GM19238 (cell line): Measurements from ENCODE around the gene LMAN2L.

ENCODE experiments used
- DNase-seq: peaks from one replicate; pipeline ENCODE4 v3.0.0; 2011; ENCODE audit warnings: low spot score; ENCODE audit not compliant: insufficient read length

LMAN2L gene

DNA sequence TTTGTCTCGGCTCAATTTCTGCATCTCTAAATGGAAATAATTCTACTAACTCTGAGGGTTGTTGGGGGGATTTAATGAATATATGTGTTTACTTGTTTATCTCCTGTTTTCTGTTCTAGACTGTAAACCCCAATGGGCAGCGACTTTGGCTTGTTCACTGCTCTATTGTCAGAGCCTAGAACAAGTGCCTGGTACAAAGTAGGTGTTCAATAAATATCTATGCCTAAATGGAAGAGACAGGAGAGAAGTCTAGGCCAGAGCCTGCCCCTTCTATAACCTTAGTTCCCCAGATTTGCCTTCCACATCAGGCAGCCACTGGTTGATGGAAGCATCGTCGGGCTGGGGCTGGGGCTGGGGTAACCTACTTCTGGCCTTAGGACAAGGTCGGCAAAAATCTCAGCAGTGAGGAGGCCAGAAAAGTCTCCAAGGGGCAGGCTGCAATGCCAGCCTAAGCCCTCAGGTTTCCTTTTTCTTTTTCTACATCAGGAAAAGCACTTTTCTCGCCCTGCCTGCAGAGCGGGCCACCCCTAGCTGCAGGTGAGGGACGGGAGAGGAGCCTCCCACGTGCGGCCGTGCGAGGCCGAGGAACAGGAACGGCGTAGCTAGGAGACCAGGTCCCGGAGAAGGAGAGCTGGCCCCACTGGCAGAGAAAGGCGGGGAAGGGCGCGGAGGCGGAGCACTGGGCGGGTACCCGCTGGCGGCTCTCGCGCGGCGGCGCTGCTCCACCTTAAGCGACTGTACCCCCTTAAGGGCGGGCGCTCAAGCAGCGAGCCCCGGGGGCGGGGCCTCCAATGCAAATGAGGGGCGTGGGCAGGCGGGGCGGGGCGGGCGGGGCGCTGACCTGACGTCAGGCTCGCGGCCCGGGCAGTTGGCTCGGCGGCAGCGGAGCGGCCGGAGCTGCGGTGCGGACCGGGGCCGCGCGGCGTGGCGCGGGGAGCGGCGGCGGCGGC lies 20.4 kb upstream of the LMAN2L start, which contains the start of gene CNNM4:
Gene CNNM4 (plus strand): TSS at position 867 of the 950 bp plus-strand sequence. CDS start 98 bp downstream, outside the sequence.
- peak; percentile 90 for DNase-seq

DNA sequence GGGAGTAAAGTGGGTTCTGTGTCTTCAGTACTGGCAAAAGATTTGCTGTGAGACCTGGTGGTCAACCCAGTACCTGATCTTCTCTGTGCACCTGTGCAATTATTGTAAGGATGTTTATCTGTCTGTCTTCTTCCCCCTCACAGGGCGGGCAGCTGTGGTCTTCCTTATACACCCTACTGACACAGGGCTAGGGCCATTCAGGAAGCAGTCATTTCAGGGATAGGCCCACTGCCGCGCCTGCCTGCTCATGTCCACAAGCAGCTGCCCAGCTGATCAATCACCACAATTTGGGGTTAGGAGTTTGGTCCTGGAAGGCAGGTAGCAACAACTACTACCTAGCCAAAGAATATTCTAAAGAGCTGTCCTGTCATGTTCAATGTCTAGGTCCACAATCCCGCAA lies 19.7 kb upstream of the LMAN2L start:
- no peak for DNase-seq

DNA sequence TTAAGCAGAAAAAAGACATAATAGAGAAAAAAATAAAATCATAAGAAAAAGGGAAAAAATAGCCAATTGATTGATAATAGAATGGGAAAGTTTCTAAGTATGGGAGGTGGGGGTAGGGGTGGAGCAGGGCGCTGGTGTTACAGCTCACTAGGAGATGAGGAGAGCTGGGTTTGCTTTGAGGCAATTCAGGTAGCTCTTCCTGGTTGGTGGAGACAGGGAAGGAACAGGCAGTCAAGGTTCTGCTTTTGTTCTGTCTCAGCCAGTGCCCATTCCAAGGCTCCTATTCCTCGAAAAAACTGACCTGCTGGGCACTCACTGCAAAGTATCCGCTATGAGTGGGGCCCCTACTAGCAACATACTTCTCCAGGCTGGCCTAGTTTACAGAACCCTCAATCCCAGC lies 19.1 kb upstream of the LMAN2L start:
- no peak for DNase-seq

DNA sequence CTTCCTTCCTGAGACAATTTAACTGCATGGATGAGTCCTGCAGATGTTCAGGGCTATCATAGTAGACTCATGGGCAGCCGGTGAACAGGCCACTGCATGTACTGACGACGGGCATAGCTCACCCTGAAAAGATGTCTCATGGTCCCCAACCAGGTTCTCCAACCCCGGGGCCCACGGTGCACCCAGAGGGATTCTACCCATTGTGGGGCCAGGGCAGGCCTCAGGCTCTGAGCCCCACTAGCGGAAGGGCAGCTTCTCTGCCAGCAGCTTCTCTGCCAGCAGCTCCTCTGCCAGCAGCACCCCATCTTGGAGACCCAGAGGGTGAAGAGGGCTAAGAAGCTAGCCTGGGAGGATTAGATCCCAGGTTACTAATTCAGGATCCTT lies 17.6 kb upstream of the LMAN2L start:
- DNase-seq, result no peak

DNA sequence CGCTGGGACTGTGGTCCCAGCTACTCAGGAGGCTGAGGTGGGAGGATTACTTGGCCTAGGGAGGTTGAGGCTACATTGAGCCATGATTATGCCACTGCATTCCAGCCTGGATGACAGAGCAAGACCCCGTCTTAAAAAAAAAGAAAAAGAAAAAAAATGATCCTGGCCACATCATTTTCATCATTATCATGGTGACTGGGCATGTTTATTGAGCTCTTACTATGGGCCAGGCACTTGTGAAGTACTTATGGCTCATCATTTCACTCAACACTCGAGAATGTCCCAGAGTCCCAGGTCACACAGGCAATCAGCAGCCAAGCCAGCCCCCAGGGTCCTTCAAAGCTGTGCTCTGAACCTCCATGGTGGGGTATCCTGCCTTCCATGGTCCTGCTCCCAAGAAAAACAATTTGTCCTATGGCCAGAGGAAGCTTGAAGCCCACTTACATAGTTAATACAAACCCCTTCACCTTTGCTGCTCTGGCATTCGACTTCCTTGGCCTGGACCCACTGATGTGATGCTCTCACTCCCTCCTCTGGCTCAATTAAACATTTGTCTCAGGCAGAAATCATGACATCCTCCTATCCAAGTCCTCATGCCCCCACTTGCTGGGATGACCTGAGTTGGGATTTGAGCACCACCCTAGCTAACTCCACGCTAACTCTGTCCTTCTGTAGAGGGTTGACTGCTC lies 17.1 kb upstream of the LMAN2L start:
- DNase-seq, result no peak

DNA sequence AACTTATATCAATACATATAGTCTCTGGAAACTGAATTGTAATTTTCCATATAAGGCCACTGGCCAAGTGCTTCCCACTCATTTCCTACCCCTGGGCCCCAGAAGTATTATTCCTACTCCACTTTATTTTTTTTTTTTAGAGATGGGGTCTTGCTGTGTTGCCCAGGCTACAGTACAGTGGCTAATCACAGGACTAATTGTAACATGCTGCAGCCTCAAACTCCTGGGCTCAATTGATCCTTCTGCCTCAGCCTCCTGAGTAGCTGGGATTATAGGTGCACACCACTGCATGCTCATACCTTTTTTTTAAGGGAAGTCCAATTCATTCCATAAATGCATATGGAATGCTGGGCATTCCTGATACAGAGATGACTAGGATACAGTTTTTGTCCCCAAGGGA lies 14.5 kb upstream of the LMAN2L start:
- DNase-seq, result no peak

DNA sequence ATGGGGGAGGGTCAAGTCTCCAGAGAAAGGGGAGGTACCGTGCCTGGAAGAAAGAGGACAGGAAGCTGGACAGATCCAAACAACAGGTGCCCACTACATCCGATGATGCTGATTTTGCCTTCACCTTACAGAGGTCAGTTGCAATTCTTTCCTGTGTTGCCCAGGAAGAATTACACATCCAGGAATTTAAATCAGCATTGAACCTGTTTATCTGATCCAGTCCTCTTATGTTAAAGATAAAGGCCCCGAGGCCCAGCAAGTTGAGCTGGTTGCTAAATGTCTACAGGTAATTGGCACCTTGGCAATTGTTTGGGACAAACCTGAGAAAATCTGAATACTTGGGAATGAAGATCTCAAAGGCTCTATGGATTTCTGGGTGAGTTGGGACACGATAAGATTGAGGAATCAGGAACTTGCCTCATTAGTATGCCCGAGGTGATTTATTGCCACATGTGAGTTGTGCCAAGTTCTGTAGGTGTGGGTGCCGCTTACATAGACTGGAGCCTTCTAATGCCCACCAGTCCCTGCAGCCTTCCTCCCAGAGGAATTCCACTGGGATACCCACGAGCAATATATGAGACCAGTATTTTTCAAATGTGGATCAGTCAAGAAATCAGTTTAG lies 13.9 kb upstream of the LMAN2L start:
- no peak for DNase-seq

DNA sequence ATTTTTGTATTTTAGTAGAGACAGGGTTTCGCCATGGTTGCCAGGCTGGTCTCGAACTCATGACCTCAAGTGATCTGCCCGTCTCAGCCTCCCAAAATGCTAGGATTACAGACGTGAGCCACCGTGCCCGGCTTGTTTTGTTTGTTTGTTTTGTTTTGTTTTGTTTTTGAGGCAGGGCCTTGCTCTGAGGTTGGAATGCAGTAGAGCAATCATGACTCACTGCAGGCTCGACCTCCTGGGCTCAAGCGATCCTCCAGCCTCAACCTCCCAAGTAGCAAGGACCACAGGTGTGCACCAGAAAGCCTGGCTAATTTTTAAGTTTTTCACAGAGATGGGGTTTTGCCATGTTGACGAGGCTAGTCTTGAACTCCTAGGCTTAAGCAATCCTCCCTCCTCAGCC lies 11.9 kb upstream of the LMAN2L start:
- no peak for DNase-seq

DNA sequence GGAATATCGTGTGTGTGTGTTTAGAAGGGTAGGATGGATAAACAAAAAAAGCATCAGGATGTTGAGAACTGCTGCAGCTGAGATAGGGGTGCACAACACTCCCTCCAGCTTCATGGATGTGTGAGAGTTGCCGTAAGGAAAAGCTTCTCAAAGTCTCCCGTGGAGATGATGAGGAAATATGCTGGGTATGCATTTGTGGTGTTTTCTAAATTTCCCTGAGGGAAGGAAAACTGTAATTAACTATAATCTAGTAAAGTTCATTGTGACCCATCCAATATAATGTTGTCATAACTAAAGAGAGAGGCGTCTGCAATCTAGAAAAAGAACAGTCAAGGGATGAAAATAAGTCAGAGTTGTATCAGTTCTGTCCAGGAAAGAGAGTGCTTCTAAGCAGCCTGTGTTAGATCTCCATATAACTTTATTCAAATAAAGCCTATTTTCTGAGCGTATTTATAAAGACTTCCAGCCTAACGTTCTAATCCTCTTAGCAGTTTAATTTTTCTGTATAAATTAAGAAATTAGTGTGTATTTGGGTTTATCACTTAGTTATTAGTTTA lies 7.3 kb upstream of the LMAN2L start:
- no peak for DNase-seq

DNA sequence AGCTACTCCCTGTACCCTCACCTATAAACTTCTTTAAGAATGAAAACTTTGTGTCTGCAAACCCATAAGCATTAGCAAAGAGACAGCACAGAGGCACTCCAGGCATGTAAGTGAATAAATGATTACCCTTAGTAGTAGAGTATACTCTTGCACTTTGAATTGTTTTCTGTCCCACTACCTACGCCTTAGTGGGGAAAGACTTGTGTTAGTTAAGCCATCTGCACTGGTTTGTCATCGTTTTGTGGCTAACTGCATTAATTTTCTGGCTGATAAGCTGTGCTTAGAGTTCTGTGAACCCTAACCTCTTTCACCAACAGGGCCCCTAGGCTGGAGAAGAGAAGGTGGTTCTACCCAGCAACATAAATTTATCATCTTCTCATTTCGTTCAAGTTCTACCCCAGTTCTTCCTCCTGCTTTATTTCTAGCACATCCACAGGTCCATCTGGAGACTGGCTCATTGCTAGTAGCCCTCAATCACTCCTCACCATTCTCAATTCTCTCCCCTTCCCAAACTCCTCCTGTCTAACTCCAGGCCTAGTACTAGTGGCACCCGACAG lies 710 bp downstream of the LMAN2L start:
- DNase-seq, result no peak

DNA sequence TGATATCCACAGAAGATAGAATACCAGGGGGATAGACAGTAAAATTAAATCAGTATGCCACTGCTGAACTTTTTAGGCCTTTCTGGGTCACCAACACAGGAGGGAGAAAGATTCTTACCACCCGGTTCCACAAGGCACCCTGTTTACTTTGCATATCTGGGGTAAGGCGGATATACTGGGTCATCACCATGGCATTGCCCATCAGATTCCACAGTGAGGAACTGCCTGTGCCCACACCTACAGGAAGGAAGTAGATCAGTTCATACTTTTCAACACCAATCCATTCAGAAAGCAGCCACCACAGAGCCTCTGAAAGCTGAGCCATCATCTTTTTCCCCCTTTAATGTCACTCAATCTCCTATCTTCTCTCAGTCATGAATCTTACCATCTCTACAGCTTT lies 2.0 kb downstream of the LMAN2L start:
- no peak for DNase-seq

DNA sequence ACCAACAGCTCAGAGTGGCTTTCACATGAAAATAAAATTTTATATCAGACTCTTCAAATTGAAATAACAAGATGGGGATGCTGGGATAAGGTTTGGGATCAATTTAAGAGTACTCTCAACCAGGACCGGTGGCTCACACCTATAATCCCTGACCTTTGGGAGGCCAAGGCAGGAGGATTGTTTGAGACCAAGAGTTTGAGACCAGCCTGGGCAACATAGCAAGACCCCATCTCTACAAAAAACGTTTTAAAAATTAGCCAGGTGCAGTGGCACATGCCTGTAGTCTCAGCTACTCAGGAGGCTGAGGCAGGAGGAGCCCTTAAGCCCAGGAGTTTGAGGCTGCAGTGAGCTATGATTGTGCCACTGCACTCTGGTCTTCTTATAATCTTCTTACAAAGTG lies 2.6 kb downstream of the LMAN2L start:
- DNase-seq, result no peak

DNA sequence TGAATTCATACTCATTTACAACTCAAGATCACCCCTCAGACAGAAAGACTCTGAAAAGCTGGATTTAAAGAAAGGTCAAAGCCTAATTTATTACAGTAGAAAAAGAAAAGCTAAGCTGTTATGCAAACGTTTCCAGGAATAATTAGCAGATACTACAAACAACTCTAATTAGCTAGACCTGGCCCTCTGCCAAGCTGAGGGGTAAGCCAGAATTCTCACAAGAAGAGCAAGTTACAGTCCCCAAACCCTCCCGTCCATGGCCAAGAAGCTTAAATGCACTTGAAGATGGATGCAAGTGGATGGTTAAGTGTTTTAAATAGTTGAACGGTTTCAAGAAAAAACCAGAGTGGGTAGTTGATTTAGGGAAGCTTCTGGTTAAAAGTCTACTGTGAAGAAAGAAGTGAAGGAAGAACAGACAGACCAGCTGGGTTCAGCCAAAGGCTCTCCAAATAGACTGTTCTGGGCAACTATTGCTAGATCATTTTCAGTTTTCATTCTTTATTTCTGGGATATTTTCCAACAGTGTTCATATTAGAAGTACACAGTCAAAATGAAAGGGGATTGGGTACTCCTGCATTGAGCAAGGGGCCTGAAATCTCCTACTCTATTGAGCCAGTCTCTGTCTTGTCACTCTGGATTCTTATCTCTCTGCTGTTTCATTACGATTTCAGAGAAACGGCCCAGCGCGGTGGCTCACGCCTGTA lies 4.8 kb downstream of the LMAN2L start:
- no peak for DNase-seq

DNA sequence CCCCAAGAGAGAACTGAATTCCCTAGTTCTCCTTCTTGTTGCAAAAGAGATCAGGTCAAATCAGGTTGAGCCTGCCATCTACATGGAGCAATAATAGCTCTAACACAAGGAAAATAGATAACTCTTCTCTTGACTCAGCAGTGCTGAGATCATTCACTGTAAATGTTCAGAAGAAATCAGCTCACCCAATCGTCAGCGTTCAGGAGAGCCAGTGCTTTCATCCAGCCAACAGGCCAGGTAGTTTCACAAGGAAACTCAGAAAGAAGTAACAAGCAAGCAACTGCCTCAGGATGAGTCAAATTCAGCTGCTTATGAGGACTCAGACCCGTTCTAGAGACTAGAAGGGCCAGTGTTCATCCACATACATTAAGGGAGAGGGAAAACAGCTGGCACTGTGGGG lies 5.9 kb downstream of the LMAN2L start:
- DNase-seq, result no peak

DNA sequence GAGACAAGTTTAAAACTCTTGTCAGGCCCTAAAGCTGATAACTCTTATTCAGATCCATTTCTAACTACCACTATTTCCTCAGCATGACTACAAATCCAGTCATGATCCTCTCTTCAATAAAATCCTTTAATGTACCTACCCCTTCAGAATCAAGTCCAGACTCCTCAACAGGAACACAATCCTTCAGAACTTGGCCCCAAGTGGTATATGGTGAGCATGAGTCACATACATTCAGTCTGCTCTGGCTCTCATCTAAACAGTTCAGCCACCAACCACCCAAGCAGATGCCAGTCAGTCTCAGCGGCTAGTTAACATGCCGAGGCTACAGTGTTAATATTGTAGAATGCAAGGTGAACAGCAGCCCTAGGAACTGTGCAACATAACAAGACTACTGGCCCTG lies 9.7 kb downstream of the LMAN2L start:
- no peak for DNase-seq

DNA sequence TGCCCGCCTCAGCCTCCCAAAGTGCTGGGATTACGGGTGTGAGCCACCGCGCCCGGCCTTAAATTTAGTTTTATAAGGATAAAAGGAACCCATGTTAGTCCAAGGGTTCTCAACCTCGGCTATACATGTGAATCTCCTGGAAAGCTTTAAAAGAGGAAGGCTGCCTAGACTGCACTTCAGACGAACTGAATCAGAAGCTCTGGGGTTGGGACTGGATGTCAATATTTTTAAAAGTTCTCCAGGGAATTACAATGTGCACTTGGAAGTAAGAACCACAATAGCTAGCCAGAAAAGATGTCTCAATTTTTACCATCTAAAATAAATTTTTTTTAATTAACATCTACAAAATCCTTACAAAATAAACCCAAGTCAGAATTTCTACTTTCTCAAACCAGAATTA lies 10.1 kb downstream of the LMAN2L start:
- no peak for DNase-seq

DNA sequence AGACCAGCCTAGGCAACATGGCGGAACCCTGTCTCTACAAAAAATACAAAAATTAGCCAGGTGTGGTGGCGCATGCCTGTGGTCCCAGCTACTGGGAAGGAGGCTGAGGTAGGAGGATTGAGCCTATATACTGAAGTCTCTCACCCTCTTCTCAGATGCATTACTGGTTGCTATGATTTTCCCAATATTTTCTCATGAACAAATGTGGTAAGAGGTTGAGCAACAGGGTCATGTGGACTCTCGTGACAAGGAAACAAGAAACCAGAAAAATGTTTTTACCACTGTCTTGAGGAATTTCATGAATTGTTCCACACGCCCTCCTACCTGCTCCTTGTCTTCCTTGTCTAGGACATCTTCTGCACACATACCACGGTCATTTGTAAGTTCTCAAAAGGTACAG lies 12.4 kb downstream of the LMAN2L start:
- DNase-seq, result no peak

DNA sequence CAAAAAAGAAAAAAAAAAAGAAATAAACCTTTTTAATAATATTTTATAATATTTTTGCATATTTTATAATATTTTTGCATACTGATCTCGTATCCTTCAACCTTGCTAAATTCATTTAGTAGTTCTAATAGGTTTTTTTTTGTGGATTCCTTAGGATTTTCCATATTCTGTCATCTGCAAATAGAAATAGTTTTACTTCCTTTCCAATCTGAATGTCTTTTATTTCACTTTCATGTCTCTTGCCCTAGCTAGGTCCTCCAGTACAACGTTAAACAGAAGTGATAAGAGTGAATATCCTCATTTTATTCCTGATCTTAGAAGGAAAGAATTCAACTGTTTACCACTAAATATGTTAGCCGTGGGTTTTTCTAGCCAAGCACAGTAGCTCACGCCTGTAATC lies 13.7 kb downstream of the LMAN2L start:
- DNase-seq, result no peak

DNA sequence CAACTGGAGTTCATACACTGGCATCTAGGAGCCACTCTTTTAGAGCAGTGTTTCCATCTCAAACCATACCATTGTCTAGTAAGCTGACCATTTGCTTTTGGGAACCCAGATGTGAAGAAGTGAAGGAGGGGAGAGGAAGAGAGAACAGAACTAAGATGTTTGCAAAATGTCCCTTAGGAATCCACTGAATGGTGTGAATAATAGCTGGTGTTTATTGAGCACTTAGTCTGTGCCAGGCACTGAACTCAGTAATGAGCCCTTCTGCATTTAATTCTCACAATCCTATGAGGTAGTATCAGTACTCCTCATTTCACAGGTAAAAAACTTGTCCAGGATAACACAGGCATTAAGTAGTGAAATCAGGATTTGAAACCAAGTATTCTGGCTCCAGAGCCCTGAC lies 23.5 kb downstream of the LMAN2L start:
- DNase-seq, result no peak

DNA sequence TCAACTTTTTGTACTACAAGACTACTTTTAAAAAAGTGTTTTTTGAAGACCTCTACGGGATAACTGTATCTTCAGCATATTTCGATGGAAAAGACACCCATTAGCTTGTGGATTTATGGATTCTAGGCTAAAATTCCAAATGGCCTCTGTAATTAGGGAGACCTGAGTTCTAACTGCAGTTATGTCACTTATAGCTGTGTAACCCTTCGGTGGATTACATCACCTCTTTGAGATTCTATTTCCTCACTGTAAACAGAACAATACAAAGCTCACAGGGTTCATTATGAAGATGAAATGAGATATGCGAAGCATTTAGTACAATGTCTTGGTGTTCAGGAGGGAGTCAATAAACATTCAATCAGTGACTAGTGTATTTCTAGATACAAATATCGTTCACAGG lies 24.2 kb downstream of the LMAN2L start:
- DNase-seq, result no peak

DNA sequence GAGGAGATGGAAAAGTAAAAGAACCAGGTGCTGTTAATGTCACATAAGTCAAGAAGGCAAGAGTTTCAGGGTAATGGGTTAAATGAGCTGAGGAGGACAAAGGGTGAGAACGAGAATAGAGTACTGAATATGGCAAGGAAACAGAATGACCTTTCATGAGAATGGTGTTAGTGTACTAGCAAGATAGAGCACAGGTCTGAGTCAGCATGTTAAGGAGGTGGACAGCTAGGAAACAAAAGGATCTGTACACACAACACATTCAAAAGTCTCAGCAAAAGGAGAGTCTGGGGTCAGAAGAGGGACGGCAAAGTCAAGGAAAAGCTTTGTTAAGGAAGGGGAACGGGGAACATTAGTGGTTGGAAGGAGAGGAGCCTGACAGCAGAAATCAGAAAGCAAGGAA lies 28.9 kb downstream of the LMAN2L start:
- no peak for DNase-seq
